OCI-LY7 (cell line): ENCODE results near the gene TMEM271. TPM values are rescaled to one million over a fixed set of nuclear protein-coding genes. Genes with fewer than 3 reads are reported as not detected.

Experiments used
- BruUV-seq: library from RNA; stranded (reverse); fragments of 400-500 nt; replicated peaks from 2 replicates; lab custom pipeline; 2021; lab: Mats Ljungman, UMichigan
- CTCF ChIA-PET: fragments of 300-600 bp; sonication (Branson Sonifier 250); formaldehyde crosslinking; loops from one replicate; lab custom pipeline; 2022; ENCODE audit warnings: antibody characterized with exemption; ENCODE audit not compliant: unreplicated experiment; lab: Charles Lee
- POLR2A ChIA-PET: fragments of 300-600 bp; sonication (Branson Sonifier 250); formaldehyde crosslinking; loops from one replicate; lab custom pipeline; 2022; ENCODE audit warnings: antibody characterized with exemption; lab: Charles Lee
- DNase-seq: peaks from one replicate; pipeline ENCODE4 v3.0.0-alpha.2; 2015; ENCODE audit warnings: low spot score
- H2AFZ ChIP-seq: fragments of 200-600 bp; sonication (generic), shearing (Covaris generic); 2 replicates; pipeline ENCODE4 v1.6.1; 2014; ENCODE audit warnings: mild to moderate bottlenecking, antibody characterized with exemption, low read length, moderate library complexity
- H3K27ac ChIP-seq: fragments of 200-600 bp; sonication (generic); 2 replicates; pipeline ENCODE4 v1.5.1; 2014; ENCODE audit warnings: mixed run types, low read depth, mild to moderate bottlenecking, moderate library complexity, low read length, inconsistent platforms; ENCODE audit not compliant: poor library complexity, severe bottlenecking
- H3K36me3 ChIP-seq: fragments of 200-600 bp; sonication (generic); 2 replicates; pipeline ENCODE4 v1.6.1; 2014; ENCODE audit warnings: mild to moderate bottlenecking, antibody characterized with exemption, low read length, moderate library complexity, mixed read lengths; ENCODE audit not compliant: insufficient read depth
- H3K4me1 ChIP-seq: fragments of 200-600 bp; sonication (generic); 2 replicates; pipeline ENCODE4 v1.5.1; 2014; ENCODE audit warnings: mild to moderate bottlenecking, low read length; ENCODE audit not compliant: insufficient read depth, poor library complexity, severe bottlenecking
- H3K4me2 ChIP-seq: fragments of 200-600 bp; sonication (generic); 2 replicates; pipeline ENCODE4 v1.6.1; 2014; ENCODE audit warnings: mild to moderate bottlenecking, low read length
- H3K4me3 ChIP-seq: fragments of 200-600 bp; sonication (generic); 2 replicates; pipeline ENCODE4 v1.5.1; 2014; ENCODE audit warnings: mild to moderate bottlenecking, low read depth, low read length; ENCODE audit not compliant: poor library complexity, severe bottlenecking
- H3K79me2 ChIP-seq: fragments of 200-600 bp; sonication (generic); 2 replicates; pipeline ENCODE4 v1.6.1; 2016; ENCODE audit warnings: low read depth, mild to moderate bottlenecking, low read length, moderate library complexity, mixed read lengths; ENCODE audit not compliant: insufficient read depth
- H3K9me2 ChIP-seq: fragments of 200-600 bp; sonication (generic); 2 replicates; pipeline ENCODE4 v1.6.1; 2016; ENCODE audit warnings: mild to moderate bottlenecking, low read length, mixed read lengths; ENCODE audit not compliant: insufficient read depth
- H3K9me3 ChIP-seq: fragments of 200-600 bp; sonication (generic); 2 replicates; pipeline ENCODE4 v1.6.1; 2014; ENCODE audit warnings: mild to moderate bottlenecking, mixed run types, low read length, mixed read lengths
- H4K20me1 ChIP-seq: fragments of 200-600 bp; sonication (generic); 2 replicates; pipeline ENCODE4 v1.6.1; 2014; ENCODE audit warnings: mild to moderate bottlenecking, antibody characterized with exemption, low read length, moderate library complexity, mixed read lengths; ENCODE audit not compliant: insufficient read depth
- CTCF ChIP-seq: fragments of 200-600 bp; sonication (generic); conservative IDR thresholded peaks from 2 replicates; pipeline ENCODE4 v1.5.1; 2014; ENCODE audit warnings: mild to moderate bottlenecking, antibody characterized with exemption, low read length, moderate library complexity, mixed read lengths
- EZH2phosphoT487 ChIP-seq: fragments of 200-600 bp; sonication (generic); IDR thresholded peaks from 2 replicates; pipeline ENCODE4 v1.6.1; 2018; ENCODE audit warnings: low read depth, borderline replicate concordance, mild to moderate bottlenecking, mixed run types, antibody characterized with exemption, low read length, moderate library complexity, mixed read lengths
- intact Hi-C: fragments of 100-400 bp; cut with micrococcal nuclease; formaldehyde crosslinking; loops from one replicate; pipeline ENCODE4 v1.10.0; 2022; ENCODE audit not compliant: unreplicated experiment
- total RNA-seq, 2 experiments: library from RNA; depleted of rRNA in 1 of 2; stranded (reverse); fragments of >200 nt in 1 of 2; shearing (Covaris generic) in 1 of 2; gene quantifications; 2 replicates each; pipeline ENCODE4 v1.2.3, GENCODE V29; 2014 to 2022

TMEM271 gene
- total RNA-seq, 2 experiments from 2014 or later, result not detected

GRCh38 chr4:616091-616490, 40.0 kb upstream of the TMEM271 start:
- TF ChIP-seq CTCF, result no peak
- no peak for TF ChIP-seq EZH2phosphoT487
- no peaks in the 10 kb centered on the region for H4K20me1 ChIP-seq
- no peaks in the 10 kb centered on the region for H3K4me1 ChIP-seq
- no peaks in the 10 kb centered on the region for H3K79me2 ChIP-seq
- intact Hi-C loops, result no loop called here
- H3K27ac ChIP-seq, result no peak overlapping the region
- no peak for DNase-seq
- no peak overlapping the region for H3K4me2 ChIP-seq
- BruUV-seq, result no TSS peak
- H3K9me3 ChIP-seq, result no peaks in the 10 kb centered on the region
- no peak overlapping the region for H2AFZ ChIP-seq
- ChIA-PET CTCF (no interaction called here), POLR2A (interaction anchor here (0.6 to 0.7 kb wide), 2 partner anchors 81 to 179 kb away, joined by 5 to 6 read pairs; no protein-coding TSS in a partner anchor)
- no peaks in the 10 kb centered on the region for H3K9me2 ChIP-seq
- H3K4me3 ChIP-seq, result no peak overlapping the region
- no peaks in the 10 kb centered on the region for H3K36me3 ChIP-seq

GRCh38 chr4:613126-613525, 37.0 kb upstream of the TMEM271 start:
- no TSS peak for BruUV-seq
- H3K4me3 ChIP-seq, result no peak overlapping the region
- no peaks in the 10 kb centered on the region for H3K4me1 ChIP-seq
- no peaks in the 10 kb centered on the region for H3K79me2 ChIP-seq
- no peak overlapping the region for H2AFZ ChIP-seq
- no peaks in the 10 kb centered on the region for H4K20me1 ChIP-seq
- TF ChIP-seq EZH2phosphoT487, result no peak
- TF ChIP-seq CTCF, result no peak
- H3K4me2 ChIP-seq, result no peak overlapping the region
- POLR2A ChIA-PET, result no interaction called here
- no peaks in the 10 kb centered on the region for H3K36me3 ChIP-seq
- CTCF ChIA-PET, result no interaction called here
- H3K9me2 ChIP-seq, result no peaks in the 10 kb centered on the region
- no peak for DNase-seq
- no peaks in the 10 kb centered on the region for H3K9me3 ChIP-seq
- intact Hi-C loops, result no loop called here
- H3K27ac ChIP-seq, result no peak overlapping the region

GRCh38 chr4:612749-613125, 36.6 kb upstream of the TMEM271 start:
- Histone ChIP-seq H3K4me3 (no peak overlapping the region), H3K79me2 (no peaks in the 10 kb centered on the region), H3K9me3 (no peaks in the 10 kb centered on the region), H2AFZ (no peak overlapping the region), H3K4me2 (no peak overlapping the region), H3K36me3 (no peaks in the 10 kb centered on the region), H3K27ac (no peak overlapping the region), H4K20me1 (no peaks in the 10 kb centered on the region), H3K9me2 (no peaks in the 10 kb centered on the region), H3K4me1 (no peaks in the 10 kb centered on the region)
- no peak for DNase-seq
- TF ChIP-seq CTCF (no peak), EZH2phosphoT487 (no peak)
- no TSS peak for BruUV-seq
- ChIA-PET CTCF (no interaction called here), POLR2A (no interaction called here)
- intact Hi-C loops, result no loop called here
